HepG2 (cell line): Measurements from ENCODE around the gene PMM2. TPM values are rescaled to one million over a fixed set of nuclear protein-coding genes. Genes with fewer than 3 reads are reported as not detected.

Experiments used
- ATF1 ChIP-seq: IDR thresholded peaks from 2 replicates; pipeline ENCODE4 v1.6.1; 2016; ENCODE audit warnings: mild to moderate bottlenecking, control low read depth
- CREB1 ChIP-seq, 2 experiments: fragments of 450-650 bp in 1 of 2; IDR thresholded peaks; 2 replicates each; pipeline ENCODE4 v1.6.1; 2016 to 2017; ENCODE audit warnings: control low read depth in 1 of 2, mild to moderate bottlenecking in 1 of 2, missing compliant biosample characterization in 1 of 2, missing genetic modification characterization in 1 of 2
- HDAC2 ChIP-seq: sonication (generic); formaldehyde crosslinking; IDR thresholded peaks from 2 replicates; pipeline ENCODE4 v1.4.0; 2020; ENCODE audit warnings: missing genetic modification reagents
- HNRNPK ChIP-seq: fragments of 200-400 bp; formaldehyde crosslinking; IDR thresholded peaks from 2 replicates; pipeline ENCODE4 v1.6.1; 2018; ENCODE audit warnings: low read length, low read depth, moderate library complexity, mild to moderate bottlenecking; ENCODE audit not compliant: poor library complexity, severe bottlenecking
- NONO ChIP-seq, 2 experiments: fragments of 450-650 bp in 1 of 2; sonication (generic) in 1 of 2; formaldehyde crosslinking in 1 of 2; IDR thresholded peaks in 1 of 2; conservative IDR thresholded peaks in 1 of 2; 2 replicates each; pipeline versions ENCODE4 v1.6.1 to v1.8.0; 2017 to 2022; ENCODE audit warnings: mild to moderate bottlenecking in 1 of 2, missing genetic modification reagents in 1 of 2, moderate library complexity in 1 of 2
- PHF20 ChIP-seq: sonication (generic); formaldehyde crosslinking; IDR thresholded peaks from 2 replicates; pipeline ENCODE4 v1.5.0; 2020; ENCODE audit warnings: mild to moderate bottlenecking, missing genetic modification reagents
- RARA ChIP-seq: IDR thresholded peaks from 2 replicates; pipeline ENCODE4 v1.6.1; 2016; ENCODE audit warnings: missing genetic modification reagents, missing compliant biosample characterization
- RELA ChIP-seq: sonication (generic); formaldehyde crosslinking; IDR thresholded peaks from 2 replicates; pipeline ENCODE4 v1.4.0; 2020; ENCODE audit warnings: missing genetic modification reagents
- RFX1 ChIP-seq: fragments of 450-650 bp; IDR thresholded peaks from 2 replicates; pipeline ENCODE4 v1.6.1; 2017
- SP140L ChIP-seq: sonication (generic); formaldehyde crosslinking; IDR thresholded peaks from 2 replicates; pipeline ENCODE4 v1.4.0; 2020; ENCODE audit warnings: missing genetic modification reagents, borderline replicate concordance
- TBX3 ChIP-seq: fragments of 450-650 bp; IDR thresholded peaks from 2 replicates; pipeline ENCODE4 v1.6.1; 2017; ENCODE audit warnings: antibody characterized with exemption, mild to moderate bottlenecking, inconsistent platforms, borderline replicate concordance
- TOE1 ChIP-seq: sonication (generic); formaldehyde crosslinking; IDR thresholded peaks from 2 replicates; pipeline ENCODE4 v1.4.0; 2020; ENCODE audit warnings: mild to moderate bottlenecking, missing genetic modification reagents
- YEATS4 ChIP-seq: sonication (generic); formaldehyde crosslinking; IDR thresholded peaks from 2 replicates; pipeline ENCODE4 v1.4.0; 2020; ENCODE audit warnings: missing genetic modification reagents, borderline replicate concordance
- ZBTB20 ChIP-seq: sonication (generic); formaldehyde crosslinking; IDR thresholded peaks from 2 replicates; pipeline ENCODE4 v1.8.1; 2023; ENCODE audit warnings: missing genetic modification reagents, low read depth, mild to moderate bottlenecking, borderline replicate concordance
- ZMYM2 ChIP-seq: sonication (generic); formaldehyde crosslinking; IDR thresholded peaks from 2 replicates; pipeline ENCODE4 v1.8.0; 2022; ENCODE audit warnings: mild to moderate bottlenecking, missing genetic modification reagents
- ZNF407 ChIP-seq: sonication (generic); formaldehyde crosslinking; IDR thresholded peaks from one replicate; pipeline ENCODE4 v1.5.1; 2020; ENCODE audit warnings: mild to moderate bottlenecking, missing genetic modification reagents; ENCODE audit errors: not compliant biosample characterization
- ZNF672 ChIP-seq: sonication (generic); formaldehyde crosslinking; IDR thresholded peaks from 2 replicates; pipeline ENCODE4 v1.8.1; 2022; ENCODE audit warnings: missing genetic modification reagents
- polyA plus RNA-seq, 8 experiments: library from polyadenylated mRNA; depleted of rRNA in 3 of 8; stranded (reverse) in 7 of 8; unstranded in 1 of 8; fragments of >200 nt; fragmentation: Illumina TruSeq in 4 of 8; extraction: Trizol in 4 of 8; gene quantifications; 2 replicates each; pipeline versions ENCODE4 v1.2.1 to v1.2.3, GENCODE V29; 2011 to 2016; ENCODE audit warnings: low read depth in 4 of 8, missing spikeins in 1 of 8, mixed read lengths in 1 of 8; ENCODE audit not compliant: insufficient read depth in 1 of 8
- total RNA-seq, 5 experiments: library from RNA; depleted of rRNA; stranded (reverse); fragments of >200 nt; fragmentation: Illumina TruSeq; extraction: Trizol; gene quantifications; 2 replicates each; pipeline ENCODE4 v1.2.3, GENCODE V29; 2016; ENCODE audit warnings: low read depth in 1 of 5
- TF ChIP-seq, protein P1 (sequence below): sonication (generic); formaldehyde crosslinking; IDR thresholded peaks from 2 replicates; pipeline ENCODE4 v1.4.0; 2020; ENCODE audit warnings: missing genetic modification reagents

PMM2 gene
- total and polyA plus RNA-seq, 2 of the 13 experiments (the other 11 are each of a cell fraction or from before 2014, with no cell fraction given): 52.2 to 93.7 TPM

GRCh38 chr16:8850279-8850885 lies 52.7 kb downstream of the PMM2 start (continued):
- TF ChIP-seq RARA (CRISPR knock-in tag) (peak; percentile 100), PHF20 (CRISPR knock-in tag) (peak; percentile 58; the same call in 1 of the 2 replicates), NONO (IDR thresholded peaks at IDR 0.05) (no peak), NONO (CRISPR knock-in tag; conservative IDR thresholded peaks at IDR 0.05) (peak; percentile 25; the same call in 1 of the 2 replicates), HDAC2 (CRISPR knock-in tag) (peak; percentile 94), ATF1 (CRISPR knock-in tag) (no peak), ZNF672 (CRISPR knock-in tag) (no peak), ZMYM2 (CRISPR knock-in tag) (peak; percentile 82), TBX3 (peak; percentile 66), ZBTB20 (CRISPR knock-in tag) (0 out of 2 replicates have a peak, but pooled peaks have one; percentile 66), ZNF407 (peak; percentile 67), YEATS4 (CRISPR knock-in tag) (peak; percentile 78), CREB1 (IDR thresholded peaks at IDR 0.05) (no peak), CREB1 (CRISPR knock-in tag; IDR thresholded peaks at IDR 0.05) (no peak), RELA (CRISPR knock-in tag) (peak; percentile 88; the same call in 1 of the 2 replicates), SP140L (CRISPR knock-in tag) (peak; percentile 95; the same call in 1 of the 2 replicates), RFX1 (no peak), TOE1 (CRISPR knock-in tag) (peak; percentile 96; the same call in 1 of the 2 replicates), HNRNPK (no peak)
- TF ChIP-seq, protein P1, sequence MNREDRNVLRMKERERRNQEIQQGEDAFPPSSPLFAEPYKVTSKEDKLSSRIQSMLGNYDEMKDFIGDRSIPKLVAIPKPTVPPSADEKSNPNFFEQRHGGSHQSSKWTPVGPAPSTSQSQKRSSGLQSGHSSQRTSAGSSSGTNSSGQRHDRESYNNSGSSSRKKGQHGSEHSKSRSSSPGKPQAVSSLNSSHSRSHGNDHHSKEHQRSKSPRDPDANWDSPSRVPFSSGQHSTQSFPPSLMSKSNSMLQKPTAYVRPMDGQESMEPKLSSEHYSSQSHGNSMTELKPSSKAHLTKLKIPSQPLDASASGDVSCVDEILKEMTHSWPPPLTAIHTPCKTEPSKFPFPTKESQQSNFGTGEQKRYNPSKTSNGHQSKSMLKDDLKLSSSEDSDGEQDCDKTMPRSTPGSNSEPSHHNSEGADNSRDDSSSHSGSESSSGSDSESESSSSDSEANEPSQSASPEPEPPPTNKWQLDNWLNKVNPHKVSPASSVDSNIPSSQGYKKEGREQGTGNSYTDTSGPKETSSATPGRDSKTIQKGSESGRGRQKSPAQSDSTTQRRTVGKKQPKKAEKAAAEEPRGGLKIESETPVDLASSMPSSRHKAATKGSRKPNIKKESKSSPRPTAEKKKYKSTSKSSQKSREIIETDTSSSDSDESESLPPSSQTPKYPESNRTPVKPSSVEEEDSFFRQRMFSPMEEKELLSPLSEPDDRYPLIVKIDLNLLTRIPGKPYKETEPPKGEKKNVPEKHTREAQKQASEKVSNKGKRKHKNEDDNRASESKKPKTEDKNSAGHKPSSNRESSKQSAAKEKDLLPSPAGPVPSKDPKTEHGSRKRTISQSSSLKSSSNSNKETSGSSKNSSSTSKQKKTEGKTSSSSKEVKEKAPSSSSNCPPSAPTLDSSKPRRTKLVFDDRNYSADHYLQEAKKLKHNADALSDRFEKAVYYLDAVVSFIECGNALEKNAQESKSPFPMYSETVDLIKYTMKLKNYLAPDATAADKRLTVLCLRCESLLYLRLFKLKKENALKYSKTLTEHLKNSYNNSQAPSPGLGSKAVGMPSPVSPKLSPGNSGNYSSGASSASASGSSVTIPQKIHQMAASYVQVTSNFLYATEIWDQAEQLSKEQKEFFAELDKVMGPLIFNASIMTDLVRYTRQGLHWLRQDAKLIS: 0 out of 2 replicates have a peak, but pooled peaks have one; percentile 34
